NCI-H1694 (cell line): Measurements from ENCODE around the gene SPDYE8.
"Not testable (repeated sequence)": the region's sequence is repeated elsewhere in the genome, so short reads cannot be mapped to it uniquely, and the experiment has no call there.

ENCODE experiments used
- DNase-seq: peaks from one replicate; lab custom pipeline; 2025; lab: John Stamatoyannopoulos, UW

Gene SPDYE8, protein sequence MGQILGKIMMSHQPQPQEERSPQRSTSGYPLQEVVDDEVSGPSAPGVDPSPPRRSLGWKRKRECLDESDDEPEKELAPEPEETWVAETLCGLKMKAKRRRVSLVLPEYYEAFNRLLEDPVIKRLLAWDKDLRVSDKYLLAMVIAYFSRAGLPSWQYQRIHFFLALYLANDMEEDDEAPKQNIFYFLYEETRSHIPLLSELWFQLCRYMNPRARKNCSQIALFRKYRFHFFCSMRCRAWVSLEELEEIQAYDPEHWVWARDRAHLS

GRCh38 chr7:73029666-73030065, at the start of gene SPDYE8:
TSS of gene SPDYE8 (minus strand) at chr7:73029766. CDS start at chr7:73027966, 1,800 bp downstream.
- not testable (repeated sequence) for DNase-seq

DNA sequence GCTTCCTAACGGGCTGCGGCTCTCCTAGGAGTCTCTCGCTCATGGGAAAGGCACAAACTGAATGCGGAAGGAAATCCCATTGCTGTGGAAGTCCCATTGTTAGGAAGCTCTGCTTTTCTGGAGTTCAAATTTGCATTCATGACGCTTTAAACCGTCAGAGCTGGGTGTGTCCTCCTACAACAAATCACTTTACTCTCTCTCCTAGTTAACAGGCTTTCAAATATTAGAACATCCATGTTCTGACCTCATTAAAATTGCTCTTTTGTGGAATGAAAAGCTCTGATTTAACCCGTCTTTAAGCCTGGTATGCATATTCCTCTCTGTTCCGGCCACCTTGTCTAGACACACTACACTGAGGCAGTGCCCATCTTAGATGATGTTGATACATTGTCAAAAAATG, 28.2 kb upstream of the SPDYE8 start, which contains the start of gene SPDYE11:
TSS of gene SPDYE11 (minus strand) at position 101 of the 400 bp plus-strand sequence. CDS start 1,800 bp downstream, outside the sequence.
- not testable (repeated sequence) for DNase-seq

GRCh38 chr7:73006491-73006890, 23.1 kb downstream of the SPDYE8 start:
- DNase-seq: not testable (repeated sequence)

GRCh38 chr7:73005693-73006447, 23.7 kb downstream of the SPDYE8 start:
- DNase-seq: not testable (repeated sequence)

- not testable (repeated sequence) for DNase-seq
These were observed 24.2 kb downstream of the SPDYE8 start for GRCh38 chr7:73005356-73005692.

DNA sequence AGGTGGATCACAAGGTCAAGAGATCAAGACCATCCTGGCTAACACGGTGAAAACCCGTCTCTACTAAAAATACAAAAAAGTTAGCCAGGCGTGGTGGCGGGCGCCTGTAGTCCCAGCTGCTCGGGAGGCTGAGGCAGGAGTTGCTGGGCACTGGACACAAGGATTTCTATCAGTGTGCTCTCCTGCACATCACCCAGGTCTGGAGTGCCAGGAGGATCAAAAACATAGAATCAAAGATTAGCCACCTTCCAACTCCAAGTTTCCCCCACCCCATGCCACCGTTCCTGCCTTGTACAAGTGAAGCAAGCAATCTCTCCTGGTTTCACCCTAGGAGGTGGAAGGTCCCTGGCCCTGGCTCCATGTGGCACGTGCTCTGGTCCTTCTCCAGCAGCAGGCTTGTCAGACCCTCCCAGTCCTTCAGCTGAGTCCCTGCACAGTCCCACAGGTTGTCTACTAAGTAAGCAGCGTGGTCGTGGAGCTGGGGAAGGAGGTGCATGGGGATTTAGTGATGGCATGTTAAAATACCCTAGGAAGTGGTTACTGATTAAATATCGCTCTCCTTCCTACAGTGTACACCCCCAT, 31.6 kb downstream of the SPDYE8 start:
- not testable (repeated sequence) for DNase-seq

- not testable (repeated sequence) for DNase-seq
These were observed 32.1 kb downstream of the SPDYE8 start for GRCh38 chr7:72997447-72997846.

GRCh38 chr7:72995484-72995883, 34.1 kb downstream of the SPDYE8 start:
- DNase-seq: not testable (repeated sequence)

GRCh38 chr7:72990146-72990913, 39.2 kb downstream of the SPDYE8 start:
- not testable (repeated sequence) for DNase-seq

- DNase-seq: not testable (repeated sequence)
These were observed 47.5 kb downstream of the SPDYE8 start for GRCh38 chr7:72982084-72982483.

GRCh38 chr7:72980382-72980781, 49.2 kb downstream of the SPDYE8 start:
- DNase-seq: not testable (repeated sequence)

DNA sequence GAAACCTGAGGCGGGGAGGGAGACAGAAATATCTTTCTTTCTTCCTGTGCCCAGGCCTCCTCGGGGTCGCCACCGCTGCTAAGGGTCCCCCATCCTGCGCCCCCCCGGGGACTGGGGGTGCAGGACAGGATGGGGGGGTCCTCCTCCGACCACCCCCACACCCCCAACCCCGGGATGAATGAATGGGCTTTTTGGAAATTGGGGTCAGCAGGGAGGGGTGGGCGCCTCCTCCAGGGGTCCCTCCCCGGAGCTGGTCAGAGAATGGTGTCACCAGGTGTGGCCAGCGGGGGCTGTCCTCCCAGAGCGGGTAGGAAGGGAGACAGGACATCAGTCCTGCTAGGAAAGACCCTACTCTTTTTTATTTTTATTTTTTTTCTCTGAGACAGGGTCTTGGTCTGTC, 53.1 kb downstream of the SPDYE8 start:
- not testable (repeated sequence) for DNase-seq

GRCh38 chr7:72975656-72976286, 53.8 kb downstream of the SPDYE8 start:
- DNase-seq: not testable (repeated sequence)

DNA sequence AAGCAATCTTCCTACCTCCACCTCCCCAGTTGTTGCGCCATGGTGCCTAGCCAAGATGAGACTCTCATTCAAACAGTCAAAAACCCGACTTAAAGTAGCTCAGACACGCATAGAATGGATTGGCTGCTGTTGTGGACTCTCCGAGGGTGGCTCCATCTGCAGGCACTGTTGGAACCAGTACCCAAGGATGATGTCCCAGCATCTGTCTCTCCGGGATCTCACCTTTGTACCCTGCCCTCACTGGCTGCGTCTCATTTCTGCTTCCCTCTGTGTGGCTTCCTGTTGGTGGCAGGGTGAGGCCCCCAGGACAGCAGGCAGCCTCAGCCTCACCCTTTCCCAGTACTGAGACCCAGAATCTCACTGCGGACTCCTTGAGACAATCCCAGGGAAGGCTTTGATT, 54.8 kb downstream of the SPDYE8 start:
- DNase-seq: not testable (repeated sequence)

- DNase-seq: not testable (repeated sequence)
These were observed 58.1 kb downstream of the SPDYE8 start for GRCh38 chr7:72971505-72971904.
